H1 (cell line): ENCODE measurements around the gene HS1BP3. TPM values are rescaled to one million over a fixed set of nuclear protein-coding genes. Genes with fewer than 3 reads are reported as not detected.

ENCODE experiments used
- CTCF ChIA-PET: fragments of 300-600 bp; sonication (Branson Sonifier 250); formaldehyde crosslinking; loops from one replicate; lab custom pipeline; 2021; ENCODE audit not compliant: partially characterized antibody; lab: Charles Lee
- POLR2A ChIA-PET: fragments of 300-600 bp; sonication (Branson Sonifier 250); formaldehyde crosslinking; loops from one replicate; lab custom pipeline; 2021; ENCODE audit warnings: inconsistent platforms; ENCODE audit not compliant: partially characterized antibody; lab: Charles Lee
- DNase-seq, 2 experiments: peaks; one replicate each; pipeline versions ENCODE4 v3.0.0 to v3.0.0-alpha.2; 2010 to 2022; ENCODE audit warnings: low spot score in 2 of 2, low read depth in 1 of 2, mixed read lengths in 1 of 2
- FAIRE-seq: peaks from 2 replicates; lab custom pipeline; 2011; peaks lifted over from hg19 to GRCh38; lab: Jason Lieb, UNC
- H2AFZ ChIP-seq: 2 replicates; pipeline ENCODE4 v1.8.1; 2012; ENCODE audit warnings: low read length, inconsistent platforms
- H2AK5ac ChIP-seq: 2 replicates; pipeline ENCODE4 v1.6.1; 2013; ENCODE audit warnings: low read depth, low read length
- H2BK120ac ChIP-seq: replicated peaks from 2 replicates; pipeline ENCODE3; 2013; ENCODE audit warnings: low read depth, low read length, inconsistent platforms
- H2BK12ac ChIP-seq: 2 replicates; pipeline ENCODE4 v1.6.1; 2013; ENCODE audit warnings: low read depth, low read length
- H2BK15ac ChIP-seq: 2 replicates; pipeline ENCODE4 v1.6.1; 2013; ENCODE audit warnings: low read length
- H2BK20ac ChIP-seq: 2 replicates; pipeline ENCODE4 v1.6.1; 2013; ENCODE audit warnings: low read length
- H2BK5ac ChIP-seq: 2 replicates; pipeline ENCODE4 v1.6.1; 2013; ENCODE audit warnings: low read depth, low read length
- H3K14ac ChIP-seq: 2 replicates; pipeline ENCODE4 v1.6.1; 2013; ENCODE audit warnings: inconsistent platforms; ENCODE audit not compliant: insufficient read length
- H3K18ac ChIP-seq: 2 replicates; pipeline ENCODE4 v1.6.1; 2013; ENCODE audit warnings: low read length; ENCODE audit errors: extremely low read depth
- H3K23ac ChIP-seq: 2 replicates; pipeline ENCODE4 v1.6.1; 2013; ENCODE audit warnings: inconsistent platforms; ENCODE audit not compliant: insufficient read length
- H3K23me2 ChIP-seq: 2 replicates; pipeline ENCODE4 v1.6.1; 2013; ENCODE audit warnings: low read depth, low read length
- H3K27ac ChIP-seq: 2 replicates; pipeline ENCODE4 v1.6.1; 2011; ENCODE audit warnings: low read depth, low read length, inconsistent platforms
- H3K27me3 ChIP-seq, 4 experiments: replicated peaks in 1 of 4; 1 replicate in 1 of 4; 2 replicates in 3 of 4; pipeline versions ENCODE4 v1.6.1 to v1.8.1; 2011 to 2013; ENCODE audit warnings: low read length in 3 of 4, mild to moderate bottlenecking in 3 of 4, inconsistent platforms in 2 of 4, mixed read lengths in 2 of 4, moderate library complexity in 1 of 4; ENCODE audit not compliant: control insufficient read depth in 3 of 4, insufficient read depth in 3 of 4; ENCODE audit errors: extremely low read depth in 1 of 4
- H3K36me3 ChIP-seq, 4 experiments: 2 replicates each; pipeline versions ENCODE4 v1.6.1 to v1.8.1; 2011 to 2013; ENCODE audit warnings: mild to moderate bottlenecking in 4 of 4, low read length in 3 of 4, moderate library complexity in 2 of 4, control low read depth in 1 of 4, inconsistent platforms in 1 of 4; ENCODE audit not compliant: insufficient read depth in 4 of 4, control insufficient read depth in 2 of 4
- H3K4ac ChIP-seq: replicated peaks from 2 replicates; pipeline ENCODE3; 2013; ENCODE audit warnings: low read length, low read depth, mixed read lengths, inconsistent platforms; ENCODE audit not compliant: insufficient read length
- H3K4me1 ChIP-seq, 4 experiments: replicated peaks in 1 of 4; 1 replicate in 1 of 4; 2 replicates in 3 of 4; pipeline versions ENCODE4 v1.6.1 to v1.8.1; 2011 to 2013; ENCODE audit warnings: low read length in 3 of 4, inconsistent platforms in 2 of 4, mixed read lengths in 1 of 4; ENCODE audit not compliant: insufficient read depth in 4 of 4, control insufficient read depth in 3 of 4
- H3K4me2 ChIP-seq, 2 experiments: 2 replicates each; pipeline versions ENCODE4 v1.6.1 to v1.8.1; 2011 to 2013; ENCODE audit warnings: low read depth in 2 of 2, low read length in 2 of 2, control low read depth in 1 of 2, inconsistent platforms in 1 of 2, mild to moderate bottlenecking in 1 of 2; ENCODE audit not compliant: insufficient read depth in 1 of 2
- H3K4me3 ChIP-seq, 4 experiments: fragments of 200-600, 300-600 bp in 1 of 4; sonication (generic), shearing (Covaris generic), sonication (Bioruptor Twin) in 1 of 4; 2 replicates each; pipeline versions ENCODE4 v1.5.1 to v1.8.1; 2011 to 2016; ENCODE audit warnings: low read length in 4 of 4, low read depth in 3 of 4, control low read depth in 2 of 4, inconsistent platforms in 2 of 4, mild to moderate bottlenecking in 2 of 4, mixed read lengths in 1 of 4, moderate library complexity in 1 of 4; ENCODE audit not compliant: insufficient read depth in 2 of 4; ENCODE audit errors: extremely low read depth in 1 of 4
- H3K56ac ChIP-seq: replicated peaks from 2 replicates; pipeline ENCODE3; 2013; ENCODE audit warnings: low read depth, mild to moderate bottlenecking, mixed read lengths, low read length, inconsistent platforms; ENCODE audit not compliant: insufficient read length
- H3K79me1 ChIP-seq: 2 replicates; pipeline ENCODE4 v1.6.1; 2013; ENCODE audit warnings: low read depth, low read length, control low read depth
- H3K79me2 ChIP-seq, 2 experiments: 2 replicates each; pipeline versions ENCODE4 v1.6.1 to v1.8.1; 2012 to 2013; ENCODE audit warnings: low read length in 2 of 2, mild to moderate bottlenecking in 2 of 2, inconsistent platforms in 1 of 2; ENCODE audit not compliant: insufficient read depth in 2 of 2, control insufficient read depth in 1 of 2
- H3K9ac ChIP-seq, 4 experiments: replicated peaks in 1 of 4; 1 replicate in 1 of 4; 2 replicates in 3 of 4; pipeline versions ENCODE4 v1.6.1 to v1.8.1; 2011 to 2013; ENCODE audit warnings: low read depth in 3 of 4, low read length in 3 of 4, control low read depth in 2 of 4, mild to moderate bottlenecking in 2 of 4, moderate library complexity in 2 of 4, inconsistent platforms in 1 of 4; ENCODE audit errors: extremely low read depth in 1 of 4
- H3K9me3 ChIP-seq, 2 experiments: 2 replicates each; pipeline versions ENCODE4 v1.6.1 to v1.8.1; 2012 to 2013; ENCODE audit warnings: mild to moderate bottlenecking in 2 of 2, moderate library complexity in 2 of 2, control low read depth in 1 of 2, inconsistent platforms in 1 of 2, low read depth in 1 of 2, low read length in 1 of 2, mixed read lengths in 1 of 2; ENCODE audit not compliant: insufficient read depth in 2 of 2
- H4K20me1 ChIP-seq, 2 experiments: replicated peaks in 1 of 2; 2 replicates each; pipeline versions ENCODE3 to v1.8.1; 2011 to 2013; ENCODE audit warnings: inconsistent platforms in 2 of 2, low read length in 2 of 2, mild to moderate bottlenecking in 1 of 2; ENCODE audit not compliant: insufficient read depth in 2 of 2, control insufficient read depth in 1 of 2
- H4K5ac ChIP-seq: 2 replicates; pipeline ENCODE4 v1.6.1; 2013; ENCODE audit warnings: low read length, low read depth, mixed read lengths, inconsistent platforms; ENCODE audit not compliant: insufficient read length
- H4K8ac ChIP-seq: 2 replicates; pipeline ENCODE4 v1.8.0; 2013; ENCODE audit warnings: mild to moderate bottlenecking, moderate library complexity, low read length, inconsistent platforms; ENCODE audit not compliant: insufficient read depth; ENCODE audit errors: extremely low read depth
- H4K91ac ChIP-seq: replicated peaks from 2 replicates; pipeline ENCODE3; 2013; ENCODE audit warnings: low read length, mixed read lengths, inconsistent platforms; ENCODE audit not compliant: insufficient read length
- BRCA1 ChIP-seq: IDR thresholded peaks from 2 replicates; pipeline ENCODE4 v1.6.1; 2012; ENCODE audit warnings: low read depth, low read length, improper control_type of control experiment
- CBX5 ChIP-seq: fragments of 300-800, 300-1000 bp; sonication (generic); IDR thresholded peaks from 2 replicates; pipeline ENCODE4 v1.7.1; 2016; ENCODE audit warnings: antibody characterized with exemption, low read length, low read depth
- CBX8 ChIP-seq: fragments of 300-800, 300-1000 bp; sonication (generic); IDR thresholded peaks from 2 replicates; pipeline ENCODE4 v1.7.1; 2016; ENCODE audit warnings: low read depth, low read length, borderline replicate concordance
- CTCF ChIP-seq, 3 experiments: IDR thresholded peaks; 1 replicate in 2 of 3; 2 replicates in 1 of 3; pipeline versions ENCODE4 v1.5.1 to v1.6.1; 2011; ENCODE audit warnings: low read length in 3 of 3, mild to moderate bottlenecking in 3 of 3, inconsistent platforms in 2 of 3, low read depth in 1 of 3, moderate library complexity in 1 of 3; ENCODE audit not compliant: insufficient read depth in 1 of 3; ENCODE audit errors: control extremely low read depth in 1 of 3
- E2F6 ChIP-seq: IDR thresholded peaks from 2 replicates; pipeline ENCODE4 v1.6.1; 2012; ENCODE audit warnings: inconsistent platforms
- RFX5 ChIP-seq: IDR thresholded peaks from 2 replicates; pipeline ENCODE4 v1.6.1; 2011; ENCODE audit warnings: low read depth, low read length, improper control_type of control experiment, borderline replicate concordance
- SP1 ChIP-seq: IDR thresholded peaks from 2 replicates; pipeline ENCODE4 v1.6.1; 2011; ENCODE audit warnings: low read depth, low read length
- TAF7 ChIP-seq: optimal IDR thresholded peaks from 2 replicates; pipeline ENCODE3; 2011; ENCODE audit warnings: low read depth, mild to moderate bottlenecking, inconsistent platforms, low read length, moderate library complexity, borderline replicate concordance
- TBP ChIP-seq: IDR thresholded peaks from 2 replicates; pipeline ENCODE4 v1.6.1; 2011; ENCODE audit warnings: low read depth, low read length, improper control_type of control experiment
- TEAD4 ChIP-seq: IDR thresholded peaks from 2 replicates; pipeline ENCODE4 v1.6.1; 2012; ENCODE audit warnings: low read depth, low read length, inconsistent platforms, mixed read lengths
- YY1 ChIP-seq: IDR thresholded peaks from 2 replicates; pipeline ENCODE4 v1.6.1; 2011; ENCODE audit warnings: low read depth, mild to moderate bottlenecking, low read length
- WGBS, 2 experiments: shearing (Covaris generic) in 1 of 2; methylation state at CpG; one replicate each; pipeline versions ENCODE4 v1.1.6 to v1.1.7; 2013 to 2015; ENCODE audit warnings: low lambda C conversion rate in 2 of 2, mixed read lengths in 2 of 2, inconsistent platforms in 1 of 2, low coverage in 1 of 2, missing lambda C conversion rate in 1 of 2; ENCODE audit not compliant: insufficient replicate concordance in 2 of 2, insufficient coverage in 1 of 2, insufficient read length in 1 of 2; ENCODE audit errors: extremely low coverage in 1 of 2, missing lambda C conversion rate in 1 of 2; 5-methylcytosine and 5-hydroxymethylcytosine counted together
- polyA plus RNA-seq, 7 experiments: library from polyadenylated mRNA; depleted of rRNA in 3 of 7; stranded (reverse) in 5 of 7; unstranded in 2 of 7; fragments of >200 nt in 5 of 7; fragments of 200-250 nt in 2 of 7; gene quantifications; 1 replicate in 5 of 7; 2 replicates in 1 of 7; 4 replicates in 1 of 7; pipeline versions ENCODE4 v1.2.1 to v1.2.3, GENCODE V29; 2011 to 2013; ENCODE audit warnings: missing spikeins in 2 of 7, mixed read lengths in 2 of 7
- total RNA-seq: library from RNA; stranded (reverse); fragmentation: NEBNext Ultra II Directional; extraction: Animal tissue kit (Norgen Biotek cat#: 25700); gene quantifications from 2 replicates; pipeline ENCODE4 v1.2.1, GENCODE V29; 2021

The HS1BP3 gene
- total and polyA plus RNA-seq, 2 of the 8 experiments (the other 6 are each of a cell fraction or from before 2014, with no cell fraction given): 11.1 to 11.3 TPM

GRCh38 chr2:20652141-20652540, 1.2 kb upstream of the HS1BP3 start:
- Histone ChIP-seq H3K36me3 (no peaks in the 10 kb centered on the region), H3K18ac (no peak overlapping the region), H2BK12ac (no peak overlapping the region), H3K4ac (no peak overlapping the region), H3K23me2 (peaks cover 7% of the 10 kb centered on the region; the same call in 1 of the 2 replicates), H2BK120ac (no peak overlapping the region), H4K91ac (no peak overlapping the region), H3K4me3 (no peak overlapping the region; a peak in 1 of 8 replicates), H3K23ac (no peak overlapping the region), H2AK5ac (no peak overlapping the region), H3K79me2 (no peaks in the 10 kb centered on the region), H2BK20ac (no peak overlapping the region), H3K9ac (no peak overlapping the region), H3K14ac (no peak overlapping the region), H2BK15ac (no peak overlapping the region), H2AFZ (no peak overlapping the region), H3K27me3 (peaks cover 0 to 4% (median under 1%) of the 10 kb centered on the region in 4 experiments; a peak in 4 of 7 replicates), H3K4me1 (peaks cover 5 to 12% (median 8%) of the 10 kb centered on the region in 4 experiments; a peak in 6 of 7 replicates), H4K20me1 (no peaks in the 10 kb centered on the region), H4K5ac (no peak overlapping the region), H3K27ac (no peak overlapping the region), H3K79me1 (no peaks in the 10 kb centered on the region), H4K8ac (no peak overlapping the region; the same call in 1 of the 2 replicates), H3K4me2 (no peak overlapping the region; a peak in 1 of 4 replicates), H2BK5ac (no peak overlapping the region), H3K9me3 (no peaks in the 10 kb centered on the region), H3K56ac (no peak overlapping the region)
- 92% methylated on average over 7 of the region's 7 CpGs; no CpG with 5 or more reads in 1 of the 2 experiments for WGBS, 2 experiments
- DNase-seq (no peak), FAIRE-seq (no peak)
- ChIA-PET POLR2A (interaction anchor here (0.6 to 2.7 kb wide), 4 partner anchors 9 to 205 kb away, joined by 4 to 19 read pairs (median 8); partner anchors contain the start of gene RHOB), CTCF (interaction anchor here (1.0 to 5.5 kb wide), 15 partner anchors 9 to 273 kb away, joined by 3 to 35 read pairs (median 6); partner anchors contain the start of gene RHOB)
- TF ChIP-seq CBX8 (no peak), BRCA1 (no peak), CBX5 (no peak), E2F6 (no peak), CTCF (IDR thresholded peaks at IDR 0.05; ENCODE audit: control extremely low read depth in 1 of 3, insufficient read depth in 1 of 3, low read depth in 1 of 3, low read length in 3 of 3) (no peak), TEAD4 (no peak), TAF7 (no peak), YY1 (no peak), TBP (no peak), SP1 (no peak), RFX5 (no peak)
